ENCODE data around the gene ITIH5.

The ITIH5 gene

GRCh38 chr10:7625009-7625408 is 41.8 kb downstream of the ITIH5 start:
- H3K4me3 ChIP-seq (replicated peaks; ENCODE audit: low read depth, low read length), result no peak overlapping the region
- DNase-seq (ENCODE audit: low read depth), result no peak
- TF ChIP-seq, protein P1, sequence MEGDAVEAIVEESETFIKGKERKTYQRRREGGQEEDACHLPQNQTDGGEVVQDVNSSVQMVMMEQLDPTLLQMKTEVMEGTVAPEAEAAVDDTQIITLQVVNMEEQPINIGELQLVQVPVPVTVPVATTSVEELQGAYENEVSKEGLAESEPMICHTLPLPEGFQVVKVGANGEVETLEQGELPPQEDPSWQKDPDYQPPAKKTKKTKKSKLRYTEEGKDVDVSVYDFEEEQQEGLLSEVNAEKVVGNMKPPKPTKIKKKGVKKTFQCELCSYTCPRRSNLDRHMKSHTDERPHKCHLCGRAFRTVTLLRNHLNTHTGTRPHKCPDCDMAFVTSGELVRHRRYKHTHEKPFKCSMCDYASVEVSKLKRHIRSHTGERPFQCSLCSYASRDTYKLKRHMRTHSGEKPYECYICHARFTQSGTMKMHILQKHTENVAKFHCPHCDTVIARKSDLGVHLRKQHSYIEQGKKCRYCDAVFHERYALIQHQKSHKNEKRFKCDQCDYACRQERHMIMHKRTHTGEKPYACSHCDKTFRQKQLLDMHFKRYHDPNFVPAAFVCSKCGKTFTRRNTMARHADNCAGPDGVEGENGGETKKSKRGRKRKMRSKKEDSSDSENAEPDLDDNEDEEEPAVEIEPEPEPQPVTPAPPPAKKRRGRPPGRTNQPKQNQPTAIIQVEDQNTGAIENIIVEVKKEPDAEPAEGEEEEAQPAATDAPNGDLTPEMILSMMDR (IDR thresholded peaks at IDR 0.05; ENCODE audit: low read length, missing control alignments), result no peak

DNA sequence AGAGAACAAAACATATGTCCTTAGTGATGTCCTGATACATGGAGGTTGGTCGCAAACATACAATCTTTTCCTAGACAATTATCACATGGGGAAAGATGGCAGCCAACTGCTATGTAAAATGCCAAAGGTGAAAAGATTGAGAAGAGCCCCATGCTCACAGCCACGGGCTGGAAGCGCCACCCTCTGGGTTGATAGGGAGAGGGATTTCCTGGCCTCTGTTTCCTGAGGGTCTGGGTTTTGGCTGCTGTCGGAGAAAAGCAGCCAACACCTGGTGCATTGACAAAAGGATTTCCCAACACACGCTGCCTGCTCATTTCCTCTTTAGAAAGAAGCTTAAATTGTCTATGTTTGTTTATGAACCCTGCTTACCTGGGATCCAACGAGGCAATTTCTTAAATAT is 43.8 kb downstream of the ITIH5 start:
- DNase-seq (ENCODE audit: low read depth), result peak; percentile 22
- no peak overlapping the region for H3K4me3 ChIP-seq (replicated peaks; ENCODE audit: low read depth, low read length)
- TF ChIP-seq, protein P1 (IDR thresholded peaks at IDR 0.05; ENCODE audit: low read length, missing control alignments), result peak; percentile 25

DNA sequence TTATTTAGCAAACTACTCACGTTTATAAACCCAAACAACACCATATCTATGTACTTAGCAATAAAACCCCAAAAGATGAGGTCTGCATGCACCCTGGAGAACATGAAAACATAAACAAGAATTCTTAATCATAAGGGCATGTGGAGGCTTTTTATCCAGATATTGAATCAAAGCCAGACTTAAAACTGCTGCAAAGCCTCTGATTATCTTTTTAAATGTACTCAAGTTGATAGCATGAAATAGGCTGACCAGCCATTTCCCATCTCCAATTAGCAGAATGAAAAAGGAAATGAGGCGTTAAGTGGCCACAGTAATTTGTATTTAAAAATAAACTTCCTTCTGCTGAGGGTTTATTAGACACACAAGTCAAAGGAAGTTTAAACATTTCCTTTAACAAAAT is 48.3 kb downstream of the ITIH5 start:
- no peak overlapping the region for H3K4me3 ChIP-seq (replicated peaks; ENCODE audit: low read depth, low read length)
- TF ChIP-seq, protein P1 (IDR thresholded peaks at IDR 0.05; ENCODE audit: low read length, missing control alignments), result no peak
- DNase-seq (ENCODE audit: low read depth), result no peak

- no peak overlapping the region for H3K4me3 ChIP-seq (replicated peaks; ENCODE audit: low read depth, low read length)
- TF ChIP-seq, protein P1 (IDR thresholded peaks at IDR 0.05; ENCODE audit: low read length, missing control alignments), result no peak
- DNase-seq (ENCODE audit: low read depth), result no peak
Observed at GRCh38 chr10:7611909-7612308, 54.9 kb downstream of the ITIH5 start.

DNA sequence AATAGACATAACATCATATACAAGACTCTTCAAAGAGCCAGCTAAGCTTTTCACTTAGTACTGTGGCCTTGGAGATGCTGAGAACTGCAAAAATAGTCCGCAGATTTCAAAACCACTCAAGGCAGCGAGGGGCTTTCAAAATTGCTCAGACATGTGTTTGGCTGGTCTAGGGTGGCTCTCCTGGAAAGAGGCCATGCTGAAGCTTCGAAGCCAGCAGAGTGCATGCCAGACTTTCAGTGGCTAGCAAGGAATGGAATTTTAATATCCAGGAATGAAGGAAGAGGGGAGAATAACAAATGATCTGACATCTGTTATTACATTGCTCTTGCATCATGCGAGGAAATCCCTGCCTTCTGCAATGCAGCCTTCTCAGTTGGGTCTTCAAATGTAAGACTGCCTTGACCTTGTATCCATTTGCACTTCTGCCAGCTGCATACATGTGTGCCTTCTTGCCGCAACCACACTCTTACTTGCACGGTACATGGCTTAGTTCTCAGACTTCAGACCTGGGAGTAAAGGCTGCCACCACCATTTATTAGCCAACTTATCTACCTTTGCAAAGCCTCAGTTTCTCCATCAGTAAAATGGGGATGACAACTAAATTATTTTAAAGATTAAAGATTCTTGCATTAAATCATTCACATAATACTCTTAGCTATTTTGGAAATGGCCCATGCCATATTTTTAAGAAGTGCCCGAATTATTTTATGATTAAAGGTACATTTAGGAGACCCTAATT is 55.9 kb downstream of the ITIH5 start:
- TF ChIP-seq, protein P1 (IDR thresholded peaks at IDR 0.05; ENCODE audit: low read length, missing control alignments), result no peak
- no peak overlapping the region for H3K4me3 ChIP-seq (replicated peaks; ENCODE audit: low read depth, low read length)
- peak; percentile 69 for DNase-seq (ENCODE audit: low read depth)

DNA sequence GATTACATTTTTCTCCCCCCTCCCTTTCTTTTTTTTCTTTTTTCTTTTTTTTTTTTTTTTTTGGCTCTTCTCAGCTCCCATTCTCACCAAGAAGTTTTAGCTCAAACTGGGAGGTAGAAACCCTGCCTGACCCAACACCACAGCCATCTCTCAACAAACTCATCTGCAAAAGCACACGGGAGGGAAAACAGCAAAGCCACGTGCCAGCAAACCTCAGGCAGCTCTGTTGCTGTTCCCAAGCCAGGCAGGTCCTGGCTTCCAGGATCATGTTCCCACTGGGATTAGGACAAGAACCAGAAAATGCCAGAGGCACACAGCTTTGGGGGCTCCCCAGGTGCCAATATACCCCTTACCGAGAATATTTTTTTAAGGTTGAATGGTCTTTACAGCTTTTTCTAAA is 56.7 kb downstream of the ITIH5 start:
- no peak overlapping the region for H3K4me3 ChIP-seq (replicated peaks; ENCODE audit: low read depth, low read length)
- no peak for DNase-seq (ENCODE audit: low read depth)
- TF ChIP-seq, protein P1 (IDR thresholded peaks at IDR 0.05; ENCODE audit: low read length, missing control alignments), result no peak

GRCh38 chr10:7609556-7609955 is 57.2 kb downstream of the ITIH5 start:
- TF ChIP-seq, protein P1 (IDR thresholded peaks at IDR 0.05; ENCODE audit: low read length, missing control alignments), result no peak
- DNase-seq (ENCODE audit: low read depth), result no peak
- H3K4me3 ChIP-seq (replicated peaks; ENCODE audit: low read depth, low read length), result no peak overlapping the region

Measured in fibroblast of pulmonary artery (primary cell).